OCI-LY3 (cell line): ENCODE results near the gene AFMID.

Experiments
- H2AFZ ChIP-seq: fragments of 200-600, 300-600 bp; shearing (Covaris generic); 2 replicates; pipeline ENCODE4 v1.6.0; 2014; ENCODE audit warnings: antibody characterized with exemption, low read depth, low read length
- H3K27ac ChIP-seq: fragments of 200-600, 300-600 bp; sonication (generic); 2 replicates; pipeline ENCODE4 v1.5.1; 2014; ENCODE audit warnings: mild to moderate bottlenecking, low read length, moderate library complexity, mixed read lengths
- H3K27me3 ChIP-seq: fragments of 200-600, 300-600 bp; sonication (generic); 2 replicates; pipeline ENCODE4 v1.6.1; 2014; ENCODE audit warnings: low read depth, low read length, mixed read lengths
- H3K36me3 ChIP-seq: fragments of 200-600, 300-600 bp; sonication (generic); replicated peaks from 2 replicates; pipeline ENCODE3; 2014; ENCODE audit warnings: low read depth, low read length, mixed read lengths
- H3K4me1 ChIP-seq: fragments of 300-600, 200-600 bp; sonication (generic); 2 replicates; pipeline ENCODE4 v1.6.1; 2014; ENCODE audit warnings: low read length, mixed read lengths
- H3K4me2 ChIP-seq: fragments of 200-600, 300-600 bp; sonication (generic); 2 replicates; pipeline ENCODE4 v1.6.1; 2014; ENCODE audit warnings: low read length, mixed read lengths
- H3K4me3 ChIP-seq: fragments of 300-600, 200-600 bp; sonication (generic); 2 replicates; pipeline ENCODE4 v1.5.1; 2014; ENCODE audit warnings: antibody characterized with exemption, mild to moderate bottlenecking, low read length, moderate library complexity
- H3K79me2 ChIP-seq: fragments of 300-600, 200-600 bp; shearing (Covaris generic); 2 replicates; pipeline ENCODE4 v1.6.1; 2014; ENCODE audit warnings: mild to moderate bottlenecking, low read length, mixed read lengths
- H3K9ac ChIP-seq: fragments of 300-600, 200-600 bp; shearing (Covaris generic); 2 replicates; pipeline ENCODE4 v1.6.0; 2014; ENCODE audit warnings: mild to moderate bottlenecking, low read length, moderate library complexity
- H3K9me3 ChIP-seq: fragments of 200-600, 300-600 bp; shearing (Covaris generic); 2 replicates; pipeline ENCODE4 v1.6.1; 2014; ENCODE audit warnings: low read length, mixed read lengths; ENCODE audit not compliant: insufficient read depth
- H4K20me1 ChIP-seq: fragments of 200-600, 300-600 bp; sonication (generic); 2 replicates; pipeline ENCODE4 v1.6.1; 2016; ENCODE audit warnings: low read length, mixed read lengths; ENCODE audit not compliant: insufficient read depth
- EZH2phosphoT487 ChIP-seq: fragments of 200-600 bp; shearing (Covaris generic); IDR thresholded peaks from 2 replicates; pipeline ENCODE4 v1.6.1; 2018; ENCODE audit warnings: antibody characterized with exemption, mixed run types, low read depth
- TF ChIP-seq, protein P1 (sequence below): fragments of 200-600, 300-600 bp; sonication (generic); IDR thresholded peaks from 2 replicates; pipeline ENCODE4 v1.5.1; 2014; ENCODE audit warnings: antibody characterized with exemption, low read length, low read depth

AFMID gene

DNA sequence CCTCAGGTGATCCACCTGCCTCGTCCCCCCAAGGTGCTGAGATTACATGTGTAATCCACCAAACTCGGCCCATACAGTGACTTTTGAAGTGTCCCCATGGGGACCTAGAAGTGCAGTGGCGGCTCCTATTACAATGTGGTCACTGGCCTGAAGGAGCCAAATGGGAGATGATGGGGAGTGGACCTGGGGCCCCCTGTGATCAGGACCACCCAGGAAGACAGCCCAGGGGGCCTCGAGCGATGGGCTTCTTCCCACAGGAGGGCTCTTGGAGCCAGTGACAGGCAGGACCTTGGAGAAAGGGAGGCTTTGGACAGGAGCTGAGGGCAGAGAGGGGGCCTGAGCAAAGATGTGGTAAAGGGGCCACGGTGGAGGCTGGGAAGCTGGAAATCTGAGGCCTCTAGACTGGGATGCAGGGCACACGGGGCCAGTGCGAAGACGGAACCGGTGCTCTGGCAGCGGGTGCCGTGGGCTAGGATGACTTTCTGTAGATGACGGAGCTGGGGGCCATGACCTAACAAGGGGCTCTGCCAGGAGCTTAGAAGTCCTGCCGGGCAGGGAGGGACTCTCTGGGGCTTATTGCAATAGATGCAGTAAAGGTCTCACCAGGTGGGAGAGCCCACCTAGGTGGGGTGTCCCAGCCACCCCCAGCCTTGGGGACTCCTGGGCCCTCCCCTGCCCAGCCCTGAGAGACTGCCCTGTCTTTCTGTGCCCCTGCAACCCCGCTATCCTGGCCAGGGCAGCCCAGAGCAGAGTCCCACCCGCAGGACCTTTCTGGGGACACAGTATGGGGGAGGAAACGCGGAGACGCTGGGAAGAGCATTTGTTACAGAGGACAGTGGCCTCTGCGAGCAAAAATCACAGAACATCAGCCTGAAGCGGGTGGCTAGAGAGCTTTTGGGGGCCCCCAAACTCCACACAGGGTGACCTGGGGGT is 43.7 kb upstream of the AFMID start:
- H3K9ac ChIP-seq = peak overlapping the region; percentile 79
- no peaks in the 10 kb centered on the region for H3K9me3 ChIP-seq
- H2AFZ ChIP-seq = no peak overlapping the region
- no peaks in the 10 kb centered on the region for H4K20me1 ChIP-seq
- H3K4me1 ChIP-seq = peaks cover 91% of the 10 kb centered on the region
- peak overlapping the region; percentile 61 for H3K4me2 ChIP-seq
- peaks cover 3% of the 10 kb centered on the region; the same call in 1 of the 2 replicates for H3K79me2 ChIP-seq
- H3K36me3 ChIP-seq = peaks cover 5% of the 10 kb centered on the region
- no peaks in the 10 kb centered on the region for H3K27me3 ChIP-seq
- TF ChIP-seq, protein P1, sequence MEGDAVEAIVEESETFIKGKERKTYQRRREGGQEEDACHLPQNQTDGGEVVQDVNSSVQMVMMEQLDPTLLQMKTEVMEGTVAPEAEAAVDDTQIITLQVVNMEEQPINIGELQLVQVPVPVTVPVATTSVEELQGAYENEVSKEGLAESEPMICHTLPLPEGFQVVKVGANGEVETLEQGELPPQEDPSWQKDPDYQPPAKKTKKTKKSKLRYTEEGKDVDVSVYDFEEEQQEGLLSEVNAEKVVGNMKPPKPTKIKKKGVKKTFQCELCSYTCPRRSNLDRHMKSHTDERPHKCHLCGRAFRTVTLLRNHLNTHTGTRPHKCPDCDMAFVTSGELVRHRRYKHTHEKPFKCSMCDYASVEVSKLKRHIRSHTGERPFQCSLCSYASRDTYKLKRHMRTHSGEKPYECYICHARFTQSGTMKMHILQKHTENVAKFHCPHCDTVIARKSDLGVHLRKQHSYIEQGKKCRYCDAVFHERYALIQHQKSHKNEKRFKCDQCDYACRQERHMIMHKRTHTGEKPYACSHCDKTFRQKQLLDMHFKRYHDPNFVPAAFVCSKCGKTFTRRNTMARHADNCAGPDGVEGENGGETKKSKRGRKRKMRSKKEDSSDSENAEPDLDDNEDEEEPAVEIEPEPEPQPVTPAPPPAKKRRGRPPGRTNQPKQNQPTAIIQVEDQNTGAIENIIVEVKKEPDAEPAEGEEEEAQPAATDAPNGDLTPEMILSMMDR = no peak
- TF ChIP-seq EZH2phosphoT487 = no peak
- no peak overlapping the region for H3K4me3 ChIP-seq
- peak overlapping the region; percentile 94 for H3K27ac ChIP-seq

- Histone ChIP-seq H3K4me1 (peaks cover 91% of the 10 kb centered on the region), H3K9me3 (no peaks in the 10 kb centered on the region), H3K4me3 (no peak overlapping the region), H3K4me2 (peak overlapping the region; percentile 61), H3K27me3 (no peaks in the 10 kb centered on the region), H3K9ac (peak overlapping the region; percentile 79), H4K20me1 (no peaks in the 10 kb centered on the region), H2AFZ (no peak overlapping the region), H3K36me3 (peaks cover 5% of the 10 kb centered on the region), H3K27ac (peak overlapping the region; percentile 94), H3K79me2 (peaks cover 6% of the 10 kb centered on the region; the same call in 1 of the 2 replicates)
- no peak for TF ChIP-seq EZH2phosphoT487
- TF ChIP-seq, protein P1 = no peak
These were observed 42.9 kb upstream of the AFMID start for GRCh38 chr17:78144147-78144719.

GRCh38 chr17:78144736-78145641 is 42.2 kb upstream of the AFMID start:
- peak overlapping the region; percentile 27; the same call in 1 of the 2 replicates for H2AFZ ChIP-seq

More at GRCh38 chr17:78144736-78145641, 42.2 kb upstream of the AFMID start:
- Histone ChIP-seq H3K4me2 (peak overlapping the region; percentile 61), H3K9ac (peak overlapping the region; percentile 79), H3K27me3 (no peaks in the 10 kb centered on the region), H3K27ac (peak overlapping the region; percentile 94), H3K79me2 (peaks cover 6% of the 10 kb centered on the region; the same call in 1 of the 2 replicates), H4K20me1 (no peaks in the 10 kb centered on the region), H3K9me3 (no peaks in the 10 kb centered on the region), H3K4me1 (peaks cover 89% of the 10 kb centered on the region), H3K36me3 (peaks cover 5% of the 10 kb centered on the region), H3K4me3 (0 out of 2 replicates have a peak overlapping the region, but pooled peaks have one; percentile 5)
- TF ChIP-seq EZH2phosphoT487 = no peak
- TF ChIP-seq, protein P1 = no peak
